Iris pigment epithelial cell (primary cell): ENCODE results near the gene DNAJB5.
"Not testable (repeated sequence)": the region's sequence is repeated elsewhere in the genome, so short reads cannot be mapped to it uniquely, and the experiment has no call there.

Experiments
- DNase-seq: peaks from one replicate; pipeline ENCODE4 v3.0.0-alpha.2; 2011; ENCODE audit warnings: low read depth

The DNAJB5 gene

GRCh38 chr9:34989003-34989945 is at the start of gene DNAJB5:
DNAJB5 (plus strand) TSS chr9:34989745; CDS start chr9:34990631, 886 bp downstream.
- DNase-seq = peak; percentile 100

DNA sequence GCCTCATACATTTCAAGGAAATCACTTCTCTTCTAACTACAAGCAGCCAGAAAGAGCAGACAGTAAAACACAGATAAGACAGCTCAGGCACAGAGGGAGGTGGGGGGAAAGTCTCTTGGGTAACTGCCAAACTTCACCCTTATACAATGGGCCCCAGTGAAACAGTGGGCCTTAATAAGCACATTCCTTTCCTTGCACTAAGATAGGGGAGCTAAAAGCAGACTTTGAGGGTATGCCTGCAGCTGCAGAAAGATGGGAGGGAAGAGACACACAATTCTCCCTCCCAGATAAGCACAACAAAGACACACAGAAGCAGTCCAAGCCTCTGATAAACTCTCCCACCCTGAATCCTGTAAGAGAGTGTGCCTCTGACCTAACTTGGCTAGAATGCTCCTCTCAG is 49.6 kb upstream of the DNAJB5 start:
- DNase-seq = not testable (repeated sequence)

DNA sequence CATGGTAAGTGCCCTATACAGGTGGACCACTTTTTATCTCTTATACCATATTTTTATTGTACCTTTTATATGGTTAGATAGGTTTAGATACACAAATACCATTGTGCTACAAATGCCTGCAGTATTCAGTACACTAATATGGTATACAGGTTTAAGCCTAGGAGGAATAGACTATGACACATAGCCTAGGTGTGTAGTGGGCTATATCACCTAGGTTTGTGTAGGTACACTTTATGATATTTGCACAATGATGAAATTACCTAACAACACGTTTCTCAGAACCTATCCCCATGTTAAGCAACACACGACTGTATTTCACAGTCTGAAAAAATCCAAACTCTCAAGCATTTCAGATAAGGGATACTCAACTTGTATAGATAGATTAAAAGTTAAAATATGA is 41.1 kb upstream of the DNAJB5 start:
- DNase-seq = no peak

GRCh38 chr9:34954225-34954624 is 35.3 kb upstream of the DNAJB5 start:
- DNase-seq = no peak

GRCh38 chr9:34956066-34956465 is 33.5 kb upstream of the DNAJB5 start:
- not testable (repeated sequence) for DNase-seq

- no peak for DNase-seq
Measured at GRCh38 chr9:34956648-34957047, 32.9 kb upstream of the DNAJB5 start.

- no peak for DNase-seq
Measured at GRCh38 chr9:34957492-34958410, 31.8 kb upstream of the DNAJB5 start, which contains the start of gene PHF24. PHF24 (plus strand) TSS chr9:34958285; CDS start chr9:34971299, 13,014 bp downstream.

DNA sequence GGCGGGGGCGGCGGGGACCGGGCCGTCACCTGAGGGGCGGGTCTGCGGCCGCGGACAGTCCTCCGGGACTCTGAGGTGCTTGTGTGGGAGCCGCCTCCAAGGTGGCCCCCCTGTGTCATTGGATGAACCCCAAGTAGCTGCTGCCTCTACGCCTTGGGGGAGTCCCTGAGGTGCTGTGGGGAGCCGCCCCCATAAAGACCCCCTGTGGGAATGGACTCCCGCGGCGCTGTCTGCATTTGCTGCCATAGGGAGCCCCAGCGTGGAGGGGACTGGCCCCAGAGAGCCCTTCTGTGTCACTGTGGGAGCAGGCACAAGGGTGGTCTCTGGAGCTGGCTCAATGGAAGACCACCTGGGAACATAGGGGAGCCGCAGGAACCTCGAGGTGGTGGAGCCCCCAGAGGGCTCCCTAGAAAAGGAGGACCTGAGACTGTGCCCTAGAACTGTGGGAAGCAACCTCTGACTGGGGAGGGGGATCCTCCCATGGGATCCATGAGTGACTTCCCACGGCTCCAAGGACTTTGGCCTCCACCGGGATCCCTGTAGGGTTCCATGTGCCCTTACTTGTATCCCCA is 31.0 kb upstream of the DNAJB5 start:
- DNase-seq = no peak

DNA sequence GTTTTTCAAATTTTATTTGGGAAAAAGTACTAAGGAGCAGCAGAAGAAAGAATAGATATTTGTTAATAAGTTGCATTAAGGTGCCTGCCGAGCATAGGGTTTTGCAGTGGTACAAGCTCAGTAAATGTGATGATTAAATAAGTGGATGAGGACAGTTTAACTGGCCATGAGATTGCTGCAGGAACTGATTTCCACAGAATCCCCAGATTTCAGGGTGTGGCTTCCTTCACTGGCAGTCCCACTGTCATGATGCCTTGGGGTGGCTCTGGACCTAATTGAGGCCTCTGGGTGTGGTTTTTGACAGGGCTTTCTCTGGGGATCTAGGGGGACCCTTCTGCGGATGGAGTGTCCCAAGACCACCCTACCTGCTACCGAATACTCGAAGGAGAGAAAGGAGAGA is 30.1 kb upstream of the DNAJB5 start:
- DNase-seq = no peak

DNA sequence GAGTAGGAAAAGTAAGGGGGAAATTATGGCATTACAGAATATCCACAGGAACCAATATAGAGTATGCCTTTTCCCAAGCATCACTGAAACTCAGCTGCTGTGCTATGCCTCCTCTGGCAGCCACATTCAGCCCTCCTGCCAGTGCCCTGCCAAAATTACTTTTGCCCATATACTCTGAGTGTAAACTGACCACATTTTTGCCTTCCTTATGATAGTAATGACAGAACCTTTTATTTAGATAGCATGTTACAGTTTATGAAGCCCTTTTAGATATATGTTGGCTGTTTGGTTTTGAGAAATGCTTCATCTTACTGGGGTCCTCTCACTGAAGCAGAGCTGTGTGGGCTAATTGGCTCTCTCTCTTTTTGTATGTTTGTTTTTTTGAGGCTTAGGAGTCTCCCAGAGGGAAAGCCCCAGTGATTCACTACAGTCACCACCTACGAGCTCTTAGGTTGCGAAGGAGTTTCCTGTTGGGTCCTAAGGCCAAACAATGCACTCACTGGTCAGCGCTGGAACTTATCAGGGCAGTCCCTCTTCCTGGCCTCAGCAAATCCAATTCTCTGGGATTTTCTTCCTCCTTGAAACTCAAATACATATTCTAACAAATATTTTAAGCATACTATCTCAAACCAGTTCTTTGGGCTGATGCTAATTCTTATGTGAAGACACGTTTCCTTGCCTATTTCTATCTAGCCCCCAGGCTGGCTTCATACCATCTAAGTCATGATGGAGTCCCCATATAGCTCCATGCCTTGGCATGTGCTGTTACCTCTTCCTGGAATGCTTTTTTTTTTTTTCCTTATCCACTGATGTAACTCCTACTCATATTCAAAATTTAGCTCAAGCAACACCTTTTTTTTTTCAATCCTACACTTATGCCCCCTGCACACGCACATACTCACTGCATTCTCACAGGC is 27.7 kb upstream of the DNAJB5 start:
- peak; percentile 88 for DNase-seq

DNA sequence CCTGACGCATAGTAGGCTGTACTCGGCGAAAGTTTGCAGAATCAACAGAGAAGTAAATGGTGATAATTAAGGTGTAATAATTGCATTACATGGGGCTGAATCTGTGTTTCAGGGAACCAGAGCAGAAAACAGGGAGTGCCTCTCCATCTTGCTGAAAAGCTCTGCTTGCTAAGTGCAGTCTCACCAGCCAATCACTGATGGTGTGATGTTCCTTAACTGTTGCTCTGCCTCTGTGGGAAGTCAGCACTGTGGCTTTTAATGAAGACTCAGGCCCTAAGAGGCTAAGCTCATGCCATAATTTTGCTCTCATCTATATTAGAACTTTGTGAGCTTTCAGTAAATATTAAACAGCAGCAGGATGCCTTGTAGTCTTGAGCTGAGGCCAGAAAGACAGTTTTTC is 27.0 kb upstream of the DNAJB5 start:
- DNase-seq = no peak

GRCh38 chr9:34963552-34963951 is 26.0 kb upstream of the DNAJB5 start:
- DNase-seq = no peak

- no peak for DNase-seq
Measured at GRCh38 chr9:34964458-34964857, 25.1 kb upstream of the DNAJB5 start.

DNA sequence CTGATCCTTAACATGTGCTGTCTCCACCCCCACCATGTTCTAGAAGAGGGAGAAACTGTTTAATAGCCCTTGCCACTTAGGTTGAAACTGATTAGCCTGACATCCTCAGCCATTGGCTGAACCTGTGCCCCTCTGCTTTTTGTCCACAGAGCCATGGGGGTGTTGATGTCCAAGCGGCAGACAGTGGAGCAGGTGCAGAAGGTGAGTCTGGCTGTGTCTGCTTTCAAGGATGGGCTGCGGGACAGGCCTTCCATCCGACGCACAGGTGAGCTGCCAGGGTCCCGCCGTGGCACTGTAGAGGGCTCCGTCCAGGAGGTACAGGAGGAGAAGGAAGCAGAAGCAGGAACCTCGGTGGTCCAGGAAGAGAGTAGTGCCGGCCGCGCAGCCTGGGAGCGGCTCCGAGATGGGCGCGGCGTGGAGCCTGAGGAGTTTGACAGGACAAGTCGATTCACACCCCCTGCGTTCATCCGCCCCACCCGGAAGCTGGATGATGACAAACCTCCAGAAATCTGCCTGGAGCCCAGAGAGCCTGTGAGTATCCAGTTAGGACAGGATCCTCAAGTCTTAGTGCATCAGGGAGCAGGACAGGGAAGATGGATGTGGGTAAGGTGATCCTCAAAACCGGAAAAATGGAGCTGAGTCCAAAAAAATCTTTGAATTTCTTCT is 18.3 kb upstream of the DNAJB5 start:
- DNase-seq = no peak

- no peak for DNase-seq
Measured at GRCh38 chr9:34974664-34975063, 14.9 kb upstream of the DNAJB5 start.

DNA sequence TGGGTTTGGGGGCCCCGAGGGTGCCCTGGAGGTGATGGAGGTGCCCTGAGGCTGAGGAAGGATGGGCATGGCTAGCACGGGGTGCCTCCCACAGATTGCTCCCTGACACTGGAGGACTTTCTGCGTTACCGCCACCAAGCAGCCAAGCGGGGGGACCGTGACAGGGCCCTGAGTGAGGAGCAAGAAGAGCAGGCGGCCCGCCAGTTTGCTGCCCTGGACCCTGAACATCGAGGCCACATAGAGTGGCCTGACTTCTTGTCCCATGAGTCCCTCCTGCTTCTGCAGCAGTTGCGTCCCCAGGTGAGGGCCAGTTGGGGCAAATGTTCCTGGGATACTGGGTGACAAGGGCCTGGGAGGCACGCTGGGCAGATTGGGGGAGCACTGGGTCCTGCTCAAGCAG is 13.1 kb upstream of the DNAJB5 start:
- no peak for DNase-seq

DNA sequence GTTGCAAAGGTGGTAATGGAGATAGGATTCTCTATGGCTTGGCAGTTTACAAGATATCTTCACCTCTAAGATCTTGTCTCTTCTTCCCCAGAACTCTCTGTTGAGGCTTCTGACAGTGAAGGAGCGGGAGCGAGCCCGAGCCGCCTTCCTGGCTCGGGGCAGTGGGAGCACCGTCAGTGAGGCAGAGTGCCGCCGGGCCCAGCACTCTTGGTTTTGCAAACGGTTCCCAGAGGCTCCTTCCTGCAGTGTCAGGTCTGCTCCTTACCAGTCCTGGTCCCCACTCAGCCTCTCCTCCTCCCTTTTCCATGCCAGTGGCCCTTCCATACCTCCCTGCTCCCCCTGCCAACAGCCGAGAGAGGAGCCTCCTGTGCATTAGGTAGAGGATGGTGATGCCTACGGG is 12.6 kb upstream of the DNAJB5 start:
- DNase-seq = no peak

GRCh38 chr9:34980181-34980761 is 9.3 kb upstream of the DNAJB5 start:
- DNase-seq = no peak

- DNase-seq = no peak
Measured at GRCh38 chr9:34982361-34982760, 7.2 kb upstream of the DNAJB5 start.

- DNase-seq = no peak
Measured at GRCh38 chr9:34983209-34983608, 6.3 kb upstream of the DNAJB5 start.
